ENCODE measurements around the gene KRTAP2-1. TPM values are rescaled to one million over a fixed set of nuclear protein-coding genes. Genes with fewer than 3 reads are reported as not detected.
"Not testable (repeated sequence)": the region's sequence is repeated elsewhere in the genome, so short reads cannot be mapped to it uniquely, and the experiment has no call there.

KRTAP2-1 gene
- total RNA-seq, 1 experiment from 2014 or later, result not detected

- peak; percentile 73 for TF ChIP-seq CTCF (IDR thresholded peaks at IDR 0.05; ENCODE audit: unreplicated experiment)
- CTCF ChIA-PET, result interaction anchor here (0.8 to 1.9 kb wide), 11 partner anchors 17 to 186 kb away, joined by 3 to 7 read pairs (median 3); partner anchors contain the start of genes KRT23 and KRT39
- DNase-seq, result peak; percentile 71
- TSS peak; percentile 97 for BruUV-seq (replicated peaks)
- intact Hi-C loops (cut with micrococcal nuclease; ENCODE audit: unreplicated experiment), result loop anchor here (1.0 to 5.0 kb wide), 5 partner anchors 39 to 184 kb away; no protein-coding TSS in a partner anchor
- Mint-ChIP-seq H3K4me3 (ENCODE audit: low read depth, unreplicated experiment) (peak within 1 kb of the TSS; percentile 63), H3K27ac (ENCODE audit: unreplicated experiment) (peak within 1 kb of the TSS; percentile 60), H3K4me1 (ENCODE audit: low read depth, unreplicated experiment) (peaks cover 36% of the 10 kb centered on the region)
- not testable (repeated sequence) for H3K9me3 Mint-ChIP-seq (ENCODE audit: low read depth, unreplicated experiment); H3K27me3 Mint-ChIP-seq (ENCODE audit: unreplicated experiment); H3K36me3 Mint-ChIP-seq (ENCODE audit: insufficient read depth, unreplicated experiment)
Observed at GRCh38 chr17:41040783-41041571, 6.1 kb downstream of the KRTAP2-1 start, which contains the start of gene KRTAP1-1. Gene KRTAP1-1, minus strand, starts transcription at chr17:41041450. Its CDS starts 53 bp downstream, at chr17:41041397.

GRCh38 chr17:41037853-41038350 lies 9.2 kb downstream of the KRTAP2-1 start:
- H3K4me3 Mint-ChIP-seq (ENCODE audit: low read depth, unreplicated experiment), result no peak overlapping the region
- H3K27ac Mint-ChIP-seq (ENCODE audit: unreplicated experiment), result no peak overlapping the region
- DNase-seq, result no peak
- CTCF ChIA-PET, result interaction anchor here (1.1 to 1.4 kb wide), 2 partner anchors 13 to 18 kb away, joined by 3 to 7 read pairs; no protein-coding TSS in a partner anchor
- H3K9me3 Mint-ChIP-seq (ENCODE audit: low read depth, unreplicated experiment), result no peaks in the 10 kb centered on the region
- peaks cover 49% of the 10 kb centered on the region for H3K4me1 Mint-ChIP-seq (ENCODE audit: low read depth, unreplicated experiment)
- intact Hi-C loops (cut with micrococcal nuclease; ENCODE audit: unreplicated experiment), result no loop called here
- H3K27me3 Mint-ChIP-seq (ENCODE audit: unreplicated experiment), result no peaks in the 10 kb centered on the region
- no peak for TF ChIP-seq CTCF (IDR thresholded peaks at IDR 0.05; ENCODE audit: unreplicated experiment)
- H3K36me3 Mint-ChIP-seq (ENCODE audit: insufficient read depth, unreplicated experiment), result peaks cover 6% of the 10 kb centered on the region
- BruUV-seq (replicated peaks), result no TSS peak

- BruUV-seq (replicated peaks); DNase-seq; H3K4me3 Mint-ChIP-seq (ENCODE audit: low read depth, unreplicated experiment); H3K9me3 Mint-ChIP-seq (ENCODE audit: low read depth, unreplicated experiment); H3K36me3 Mint-ChIP-seq (ENCODE audit: insufficient read depth, unreplicated experiment); intact Hi-C loops (cut with micrococcal nuclease; ENCODE audit: unreplicated experiment); H3K27me3 Mint-ChIP-seq (ENCODE audit: unreplicated experiment): not testable (repeated sequence)
- peak within 1 kb of the TSS; percentile 45 for H3K27ac Mint-ChIP-seq (ENCODE audit: unreplicated experiment)
- CTCF ChIA-PET, result interaction anchor here (0.7 kb wide), 1 partner anchor 10 kb away, joined by 3 read pairs; no protein-coding TSS in a partner anchor
- peaks cover 32% of the 10 kb centered on the region for H3K4me1 Mint-ChIP-seq (ENCODE audit: low read depth, unreplicated experiment)
Observed at GRCh38 chr17:41034346-41034935, 12.7 kb downstream of the KRTAP2-1 start, which contains the start of gene KRTAP1-3. Gene KRTAP1-3, minus strand, starts transcription at chr17:41034874. Its CDS starts 53 bp downstream, at chr17:41034821.

- Mint-ChIP-seq H3K4me3 (ENCODE audit: low read depth, unreplicated experiment) (no peak within 1 kb of the TSS), H3K4me1 (ENCODE audit: low read depth, unreplicated experiment) (peaks cover 36% of the 10 kb centered on the region), H3K36me3 (ENCODE audit: insufficient read depth, unreplicated experiment) (no peaks in the 10 kb centered on the region), H3K27ac (ENCODE audit: unreplicated experiment) (no peak within 1 kb of the TSS), H3K9me3 (ENCODE audit: low read depth, unreplicated experiment) (no peaks in the 10 kb centered on the region), H3K27me3 (ENCODE audit: unreplicated experiment) (no peaks in the 10 kb centered on the region)
- BruUV-seq (replicated peaks), result no TSS peak
- intact Hi-C loops (cut with micrococcal nuclease; ENCODE audit: unreplicated experiment), result no loop called here
- TF ChIP-seq CTCF (IDR thresholded peaks at IDR 0.05; ENCODE audit: unreplicated experiment), result no peak
- CTCF ChIA-PET, result interaction anchor here (0.5 to 1.5 kb wide), 3 partner anchors 15 to 1697 kb away, joined by 3 to 4 read pairs (median 4); no protein-coding TSS in a partner anchor
- DNase-seq, result no peak
Observed at GRCh38 chr17:41029633-41030245, 17.4 kb downstream of the KRTAP2-1 start, which contains the start of gene KRTAP1-4. Gene KRTAP1-4, minus strand, starts transcription at chr17:41030195. Its CDS starts 117 bp downstream, at chr17:41030078.

Measured in Calu3 (cell line).